B cell (primary cell): ENCODE measurements around the gene UBA1. TPM values are rescaled to one million over a fixed set of nuclear protein-coding genes. Genes with fewer than 3 reads are reported as not detected.

Experiments used
- ATAC-seq: fragments of 200-7000 bp; cut with Tn5 transposase; one replicate; pipeline ENCODE4 v1.10.0; 2021; ENCODE audit warnings: low read depth, mild to moderate bottlenecking, moderate number of reproducible peaks, moderate library complexity
- CTCF ChIA-PET: fragments of 350-600 bp; sonication (Branson Sonifier 250); formaldehyde crosslinking; loops from one replicate; lab custom pipeline; 2021; ENCODE audit warnings: antibody characterized with exemption, inconsistent platforms; lab: Charles Lee
- POLR2A ChIA-PET: fragments of 350-600 bp; sonication (Branson Sonifier 250); formaldehyde crosslinking; loops from one replicate; lab custom pipeline; 2021; ENCODE audit warnings: antibody characterized with exemption; lab: Charles Lee
- DNase-seq: peaks from one replicate; pipeline ENCODE4 v3.0.0; 2013
- H2AFZ ChIP-seq: 2 replicates; pipeline ENCODE4 v1.6.1; 2012; ENCODE audit warnings: mild to moderate bottlenecking, low read depth, low read length; ENCODE audit not compliant: insufficient read depth, poor library complexity, severe bottlenecking
- H3K27ac ChIP-seq, 2 donors: 1 replicate in 1 of 2; 2 replicates in 1 of 2; pipeline ENCODE4 v1.5.1; 2012 to 2013; ENCODE audit warnings: low read length in 2 of 2, mild to moderate bottlenecking in 2 of 2, moderate library complexity in 1 of 2
- H3K27me3 ChIP-seq, 4 experiments: fragments of 200-600 bp in 1 of 4; sonication (generic) in 1 of 4; replicated peaks in 1 of 4; 1 replicate in 2 of 4; 2 replicates in 2 of 4; pipeline versions ENCODE4 v1.6.1 to v1.7.0; 2013 to 2016; ENCODE audit warnings: low read length in 3 of 4, mild to moderate bottlenecking in 2 of 4, mixed read lengths in 1 of 4, moderate library complexity in 1 of 4; ENCODE audit not compliant: insufficient read depth in 4 of 4, control insufficient read depth in 3 of 4; ENCODE audit errors: control extremely low read depth in 1 of 4
- H3K36me3 ChIP-seq, 2 experiments: replicated peaks in 1 of 2; 1 replicate in 1 of 2; 2 replicates in 1 of 2; pipeline versions ENCODE4 v1.6.1 to v1.7.1; 2013; ENCODE audit warnings: low read length in 1 of 2; ENCODE audit not compliant: insufficient read depth in 2 of 2, control insufficient read depth in 1 of 2; ENCODE audit errors: control extremely low read depth in 1 of 2, extremely low read depth in 1 of 2
- H3K4me1 ChIP-seq, 2 donors: fragments of 200-600 bp in 1 of 2; sonication (generic) in 1 of 2; 1 replicate in 1 of 2; 2 replicates in 1 of 2; pipeline versions ENCODE4 v1.5.1 to v1.6.1; 2013 to 2017; ENCODE audit warnings: low read length in 2 of 2; ENCODE audit not compliant: control insufficient read depth in 2 of 2, insufficient read depth in 2 of 2
- H3K4me2 ChIP-seq: replicated peaks from 2 replicates; pipeline ENCODE3; 2012; ENCODE audit warnings: mild to moderate bottlenecking, low read depth, low read length; ENCODE audit not compliant: poor library complexity, severe bottlenecking
- H3K4me3 ChIP-seq, 5 experiments: fragments of 200-600 bp in 1 of 5; sonication (generic) in 1 of 5; 1 replicate in 3 of 5; 2 replicates in 2 of 5; pipeline versions ENCODE4 v1.5.1 to v1.7.0; 2011 to 2016; ENCODE audit warnings: low read length in 4 of 5, mild to moderate bottlenecking in 4 of 5, low read depth in 2 of 5, control low read depth in 1 of 5, moderate library complexity in 1 of 5; ENCODE audit not compliant: insufficient read depth in 1 of 5; ENCODE audit errors: control extremely low read depth in 1 of 5, extremely low read depth in 1 of 5
- H3K79me2 ChIP-seq: fragments of 200-600 bp; sonication (generic); one replicate; pipeline ENCODE4 v1.6.0; 2016; ENCODE audit warnings: low read length; ENCODE audit not compliant: control insufficient read depth, insufficient read depth
- H3K9ac ChIP-seq: fragments of 200-600 bp; sonication (generic); 2 replicates; pipeline ENCODE4 v1.6.1; 2017; ENCODE audit warnings: mild to moderate bottlenecking, low read length, moderate library complexity
- H3K9me3 ChIP-seq, 3 donors: one replicate each; pipeline versions ENCODE4 v1.6.1 to v1.7.1; 2013; ENCODE audit warnings: low read length in 2 of 3; ENCODE audit not compliant: control insufficient read depth in 2 of 3, insufficient read depth in 1 of 3; ENCODE audit errors: control extremely low read depth in 1 of 3
- H4K20me1 ChIP-seq: 2 replicates; pipeline ENCODE4 v1.6.0; 2012; ENCODE audit warnings: mild to moderate bottlenecking, low read length; ENCODE audit not compliant: insufficient read depth, control insufficient read depth, poor library complexity, severe bottlenecking
- H3K27ac Mint-ChIP-seq: one replicate; pipeline ENCODE4 v1.8.0; 2021; ENCODE audit warnings: mixed read lengths
- H3K27me3 Mint-ChIP-seq: one replicate; pipeline ENCODE4 v1.8.0; 2021; ENCODE audit warnings: mixed read lengths
- H3K4me1 Mint-ChIP-seq: one replicate; pipeline ENCODE4 v1.8.0; 2021; ENCODE audit warnings: mixed read lengths
- H3K4me3 Mint-ChIP-seq: one replicate; pipeline ENCODE4 v1.8.0; 2021; ENCODE audit warnings: mixed read lengths
- H3K9me3 Mint-ChIP-seq: one replicate; pipeline ENCODE4 v1.8.0; 2022; ENCODE audit warnings: mixed read lengths; ENCODE audit not compliant: insufficient read depth
- EZH2 ChIP-seq: IDR thresholded peaks from 2 replicates; pipeline ENCODE4 v1.6.1; 2012; ENCODE audit warnings: borderline replicate concordance, low read depth, mild to moderate bottlenecking, moderate library complexity, low read length; ENCODE audit not compliant: insufficient read depth, poor library complexity, severe bottlenecking
- WGBS: methylation state at CpG from one replicate; pipeline ENCODE4 v1.1.5; 2013; ENCODE audit warnings: missing lambda C conversion rate; ENCODE audit not compliant: insufficient coverage; 5-methylcytosine and 5-hydroxymethylcytosine counted together
- intact Hi-C: fragments of 100-400 bp; cut with micrococcal nuclease; formaldehyde crosslinking; loops from one replicate; pipeline ENCODE4 v1.10.0; 2022
- polyA plus RNA-seq: library from polyadenylated mRNA; depleted of rRNA; stranded (reverse); fragments of >200 nt; gene quantifications from 2 replicates; pipeline ENCODE4 v1.2.3, GENCODE V29; 2012
- total RNA-seq, 2 donors: library from RNA; stranded (reverse); fragments of 120-200 nt in 1 of 2; gene quantifications; 1 replicate in 1 of 2; 2 replicates in 1 of 2; pipeline versions ENCODE4 v1.2.3 to v1.2.4, GENCODE V29; 2013 to 2022
- TF ChIP-seq, protein P1 (sequence below): fragments of 200-600 bp; IDR thresholded peaks from one replicate; pipeline ENCODE4 v1.8.0; 2022; ENCODE audit warnings: antibody characterized with exemption, mild to moderate bottlenecking

Gene UBA1
- total and polyA plus RNA-seq, 2 donors (not counting 1 experiment from before 2014, with no cell fraction given): 166 to 211 TPM

DNA sequence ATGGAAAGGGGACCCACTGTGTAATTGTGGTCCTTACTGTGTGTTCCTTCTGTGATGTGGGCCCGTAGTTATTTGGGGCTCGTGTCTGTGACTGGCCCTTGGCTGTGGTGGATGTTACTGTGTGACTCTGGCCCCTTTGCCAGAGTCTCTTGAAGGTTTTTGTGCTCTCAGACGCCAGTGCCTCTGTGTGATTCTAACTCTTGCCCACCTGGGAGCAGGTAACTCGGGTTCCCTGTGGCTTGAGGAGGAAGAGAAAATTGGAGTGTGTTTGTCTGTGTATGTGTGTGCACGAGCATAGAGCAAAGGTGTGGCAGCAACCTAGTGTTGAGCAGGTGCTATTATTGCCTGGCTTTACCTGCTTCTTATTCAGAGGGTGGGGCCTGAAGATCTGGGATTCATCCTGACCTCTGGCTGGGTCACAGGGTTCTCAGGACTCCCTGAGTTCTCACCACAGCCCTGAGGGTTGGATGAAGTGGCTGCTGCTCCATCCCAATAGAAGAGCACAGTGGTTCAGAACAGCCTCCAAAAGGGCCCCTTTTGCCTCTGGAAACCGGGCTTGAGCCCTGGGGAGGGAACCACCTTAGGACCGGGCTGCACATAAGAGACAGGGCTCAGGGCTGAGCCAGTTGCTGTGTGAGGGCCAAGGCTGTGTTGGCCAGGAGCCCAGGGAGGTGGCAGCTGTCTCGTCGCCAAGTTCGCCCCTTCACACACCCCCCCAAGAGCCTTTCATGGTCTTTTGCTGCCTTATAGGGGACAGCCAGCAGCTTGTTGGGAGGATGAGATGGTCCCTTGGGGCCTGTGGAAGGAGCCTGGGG, 47.3 kb upstream of the UBA1 start:
- H3K27ac ChIP-seq: peak overlapping the region in 1 of 2 donors; percentile 95
- H3K9me3 ChIP-seq: no peaks in the 10 kb centered on the region
- intact Hi-C loops: loop anchor here (5.0 kb wide), 1 partner anchor 86 kb away; the partner anchor contains the start of gene USP11
- DNase-seq: no peak
- H3K4me2 ChIP-seq: peak overlapping the region; percentile 77
- peak overlapping the region; percentile 99 for H3K27ac Mint-ChIP-seq
- peak overlapping the region; percentile 16 to 83 (median 71) for H3K4me3 ChIP-seq
- no peaks in the 10 kb centered on the region for H3K9me3 Mint-ChIP-seq
- peaks cover 0 to 7% of the 10 kb centered on the region in 2 experiments for H3K36me3 ChIP-seq
- ChIA-PET CTCF (no interaction called here), POLR2A (no interaction called here)
- no peak for ATAC-seq
- no peak overlapping the region for H2AFZ ChIP-seq
- H3K4me3 Mint-ChIP-seq: peak overlapping the region; percentile 97
- no peaks in the 10 kb centered on the region for H3K27me3 Mint-ChIP-seq
- H3K4me1 ChIP-seq: peaks cover 20 to 32% of the 10 kb centered on the region in 2 donors
- peak overlapping the region; percentile 79 for H3K9ac ChIP-seq
- peaks cover 12% of the 10 kb centered on the region for H4K20me1 ChIP-seq
- WGBS: 3% methylated on average over 6 of the region's 10 CpGs
- no peaks in the 10 kb centered on the region for H3K27me3 ChIP-seq
- H3K79me2 ChIP-seq: peaks cover 57% of the 10 kb centered on the region
- TF ChIP-seq, protein P1, sequence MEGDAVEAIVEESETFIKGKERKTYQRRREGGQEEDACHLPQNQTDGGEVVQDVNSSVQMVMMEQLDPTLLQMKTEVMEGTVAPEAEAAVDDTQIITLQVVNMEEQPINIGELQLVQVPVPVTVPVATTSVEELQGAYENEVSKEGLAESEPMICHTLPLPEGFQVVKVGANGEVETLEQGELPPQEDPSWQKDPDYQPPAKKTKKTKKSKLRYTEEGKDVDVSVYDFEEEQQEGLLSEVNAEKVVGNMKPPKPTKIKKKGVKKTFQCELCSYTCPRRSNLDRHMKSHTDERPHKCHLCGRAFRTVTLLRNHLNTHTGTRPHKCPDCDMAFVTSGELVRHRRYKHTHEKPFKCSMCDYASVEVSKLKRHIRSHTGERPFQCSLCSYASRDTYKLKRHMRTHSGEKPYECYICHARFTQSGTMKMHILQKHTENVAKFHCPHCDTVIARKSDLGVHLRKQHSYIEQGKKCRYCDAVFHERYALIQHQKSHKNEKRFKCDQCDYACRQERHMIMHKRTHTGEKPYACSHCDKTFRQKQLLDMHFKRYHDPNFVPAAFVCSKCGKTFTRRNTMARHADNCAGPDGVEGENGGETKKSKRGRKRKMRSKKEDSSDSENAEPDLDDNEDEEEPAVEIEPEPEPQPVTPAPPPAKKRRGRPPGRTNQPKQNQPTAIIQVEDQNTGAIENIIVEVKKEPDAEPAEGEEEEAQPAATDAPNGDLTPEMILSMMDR: no peak
- no peak for TF ChIP-seq EZH2
- peaks cover 35% of the 10 kb centered on the region for H3K4me1 Mint-ChIP-seq
